Measurements from ENCODE around the gene TMEM44.

- TF ChIP-seq CTCF (IDR thresholded peaks at IDR 0.05), result no peak
- TF ChIP-seq POLR2A (IDR thresholded peaks at IDR 0.05), result no peak
Observed at GRCh38 chr3:194585880-194586281, 47.3 kb downstream of the TMEM44 start.

Measured in body of pancreas (tissue), 4 donors.